Activated CD4-positive, alpha-beta memory T cell treated with anti-CD3 and anti-CD28 coated beads, Interleukin-2, amount 10 ng/mL, durations not matched to agents 7 days and 5 days (primary cell): ENCODE data around the gene CLCN2. TPM values are rescaled to one million over a fixed set of nuclear protein-coding genes. Genes with fewer than 3 reads are reported as not detected.

ENCODE experiments used
- CTCF ChIA-PET: fragments of 350-600 bp; sonication (Branson Sonifier 250); formaldehyde crosslinking; loops from one replicate; lab custom pipeline; 2021; ENCODE audit warnings: antibody characterized with exemption, inconsistent platforms; lab: Charles Lee
- POLR2A ChIA-PET: fragments of 350-600 bp; sonication (Branson Sonifier 250); formaldehyde crosslinking; loops from one replicate; lab custom pipeline; 2021; ENCODE audit warnings: antibody characterized with exemption; lab: Charles Lee
- DNase-seq: peaks from one replicate; pipeline ENCODE4 v3.0.0-alpha.2; 2020
- H3K27ac Mint-ChIP-seq: one replicate; pipeline ENCODE4 v1.8.0; 2021; ENCODE audit warnings: mild to moderate bottlenecking, mixed read lengths
- H3K27me3 Mint-ChIP-seq: one replicate; pipeline ENCODE4 v1.8.0; 2021; ENCODE audit warnings: mixed read lengths
- H3K36me3 Mint-ChIP-seq: one replicate; pipeline ENCODE4 v1.8.0; 2021; ENCODE audit warnings: low read depth, mixed read lengths
- H3K4me1 Mint-ChIP-seq: one replicate; pipeline ENCODE4 v1.8.0; 2021; ENCODE audit warnings: mixed read lengths
- H3K4me3 Mint-ChIP-seq: one replicate; pipeline ENCODE4 v1.8.0; 2021; ENCODE audit warnings: mild to moderate bottlenecking, mixed read lengths
- H3K9me3 Mint-ChIP-seq: one replicate; pipeline ENCODE4 v1.8.0; 2021; ENCODE audit warnings: mixed read lengths
- total RNA-seq, 2 experiments: library from RNA; stranded (reverse); gene quantifications; one replicate each; pipeline ENCODE4 v1.2.3, GENCODE V29; 2021

The CLCN2 gene
- total RNA-seq, 2 experiments from 2014 or later = 3.6 to 4.9 TPM

GRCh38 chr3:184377882-184378445 lies 16.6 kb upstream of the CLCN2 start, which contains the start of gene THPO:
Gene THPO, minus strand, starts transcription at chr3:184378207. Its CDS starts 1,948 bp downstream, at chr3:184376259.
- H3K9me3 Mint-ChIP-seq = no peaks in the 10 kb centered on the region
- H3K4me1 Mint-ChIP-seq = peaks cover 5% of the 10 kb centered on the region
- no peak for DNase-seq
- no peak within 1 kb of the TSS for H3K27ac Mint-ChIP-seq
- H3K36me3 Mint-ChIP-seq = no peaks in the 10 kb centered on the region
- ChIA-PET CTCF (no interaction called here), POLR2A (no interaction called here)
- H3K4me3 Mint-ChIP-seq = peak within 1 kb of the TSS; percentile 11
- peaks cover 68% of the 10 kb centered on the region for H3K27me3 Mint-ChIP-seq

DNA sequence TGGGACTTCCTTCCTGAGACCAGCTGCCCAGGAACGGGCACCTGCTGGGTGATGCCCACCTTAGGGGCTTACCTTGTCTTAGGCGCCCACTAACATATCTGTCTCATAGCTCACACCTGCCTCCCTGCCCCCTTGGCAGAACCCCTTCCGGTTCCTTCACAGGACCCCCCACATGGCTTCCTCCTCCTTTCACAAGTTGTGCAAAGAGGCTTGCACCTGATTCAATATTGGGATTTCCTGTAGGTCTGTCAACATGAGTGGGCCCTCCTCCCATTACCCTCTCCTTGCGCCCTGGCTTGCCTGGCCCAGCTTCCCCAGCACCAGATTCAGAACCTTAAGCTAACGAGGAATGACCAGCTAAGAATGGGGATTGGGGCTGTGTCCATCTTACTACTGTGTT lies 16.0 kb upstream of the CLCN2 start:
- H3K4me1 Mint-ChIP-seq = peaks cover 5% of the 10 kb centered on the region
- no peaks in the 10 kb centered on the region for H3K9me3 Mint-ChIP-seq
- H3K4me3 Mint-ChIP-seq = no peak overlapping the region
- ChIA-PET POLR2A (no interaction called here), CTCF (no interaction called here)
- H3K36me3 Mint-ChIP-seq = no peaks in the 10 kb centered on the region
- no peak overlapping the region for H3K27ac Mint-ChIP-seq
- peaks cover 62% of the 10 kb centered on the region for H3K27me3 Mint-ChIP-seq
- no peak for DNase-seq

DNA sequence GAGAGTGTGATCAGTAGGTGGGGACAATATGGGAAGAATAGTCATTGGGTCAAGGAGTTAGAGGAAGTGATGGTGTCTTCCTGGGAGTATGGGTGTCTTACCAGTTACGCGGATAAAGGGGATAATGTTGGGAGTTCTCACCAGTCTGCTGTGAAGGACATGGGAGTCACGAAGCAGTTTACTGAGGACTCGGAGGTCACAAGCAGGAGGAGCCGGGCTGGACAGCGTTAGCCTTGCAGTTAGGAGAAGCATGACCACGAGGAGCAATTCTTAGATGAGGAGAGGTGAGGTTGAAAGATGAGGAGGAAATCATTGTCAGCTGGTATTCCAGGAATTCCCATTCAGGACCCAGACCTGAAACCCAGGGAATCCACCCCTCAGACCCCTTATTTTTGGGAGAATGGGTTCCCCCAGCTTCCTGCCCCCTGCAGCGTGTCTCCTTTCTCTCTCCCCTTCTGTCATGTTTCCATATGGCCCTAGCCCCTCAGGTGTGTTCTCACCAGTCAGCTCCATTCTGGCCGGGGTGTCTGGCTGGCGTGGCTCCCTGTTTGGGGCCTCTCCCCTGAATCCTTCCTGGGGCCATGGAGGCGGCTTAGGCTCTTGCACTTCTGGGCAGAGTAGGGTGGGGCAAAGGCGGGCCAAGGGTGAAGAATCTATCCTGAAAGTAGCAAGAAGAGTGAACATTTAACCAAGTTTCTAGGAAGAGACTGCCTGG lies 14.5 kb upstream of the CLCN2 start:
- POLR2A ChIA-PET = no interaction called here
- no peak for DNase-seq
- peaks cover 47% of the 10 kb centered on the region for H3K27me3 Mint-ChIP-seq
- peaks cover 2% of the 10 kb centered on the region for H3K36me3 Mint-ChIP-seq
- no peak overlapping the region for H3K4me3 Mint-ChIP-seq
- CTCF ChIA-PET = interaction anchor here (0.9 to 1.2 kb wide), 3 partner anchors 138 to 168 kb away, joined by 3 to 9 read pairs (median 4); no protein-coding TSS in a partner anchor
- no peaks in the 10 kb centered on the region for H3K9me3 Mint-ChIP-seq
- H3K27ac Mint-ChIP-seq = no peak overlapping the region
- H3K4me1 Mint-ChIP-seq = peaks cover 8% of the 10 kb centered on the region

DNA sequence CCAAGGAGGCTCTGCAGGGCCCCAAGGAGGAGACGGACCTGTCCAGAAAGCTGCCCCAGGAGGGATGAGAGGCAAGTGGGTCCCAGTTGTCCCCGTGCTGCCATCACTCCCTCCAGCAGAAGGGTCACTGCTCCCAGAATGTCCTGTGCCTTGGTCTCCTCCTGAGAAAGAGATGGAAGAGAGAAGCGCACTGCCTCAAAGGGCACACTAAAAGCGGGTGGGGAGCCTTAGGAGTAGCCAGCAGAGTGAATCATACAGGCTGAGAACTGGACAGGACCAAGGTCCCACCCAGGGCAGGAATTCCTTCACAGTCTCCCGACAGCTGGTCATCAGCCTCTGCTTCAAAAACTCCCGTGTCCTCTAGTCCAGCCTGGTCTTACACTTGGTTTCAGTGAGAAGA lies 12.0 kb upstream of the CLCN2 start:
- H3K9me3 Mint-ChIP-seq = no peaks in the 10 kb centered on the region
- POLR2A ChIA-PET = no interaction called here
- peaks cover 33% of the 10 kb centered on the region for H3K27me3 Mint-ChIP-seq
- H3K36me3 Mint-ChIP-seq = peaks cover 18% of the 10 kb centered on the region
- no peak overlapping the region for H3K27ac Mint-ChIP-seq
- CTCF ChIA-PET = interaction anchor here (2.6 to 3.7 kb wide), 5 partner anchors 8 to 169 kb away, joined by 17 to 123 read pairs (median 18); no protein-coding TSS in a partner anchor
- H3K4me3 Mint-ChIP-seq = no peak overlapping the region
- no peak for DNase-seq
- peaks cover 4% of the 10 kb centered on the region for H3K4me1 Mint-ChIP-seq

DNA sequence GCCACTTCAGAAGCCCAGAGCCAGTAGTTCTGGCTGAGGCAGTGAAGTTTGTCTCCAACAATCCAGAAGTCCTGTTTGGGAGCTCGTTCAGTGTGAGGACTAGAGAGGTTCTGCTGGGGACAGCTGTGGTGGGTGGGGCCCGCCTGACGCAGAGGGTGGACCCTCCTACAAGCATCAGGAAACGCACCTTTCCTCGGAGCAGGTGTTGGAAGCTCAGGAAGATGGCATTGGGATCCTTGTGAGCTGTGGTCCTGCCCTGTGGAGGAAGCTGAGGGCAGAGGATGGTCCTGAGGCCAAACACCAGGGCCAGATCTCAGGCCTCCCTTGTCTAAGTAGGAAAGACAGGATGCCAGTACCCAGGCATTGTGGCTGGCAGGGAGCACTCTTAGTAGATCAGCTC lies 11.5 kb upstream of the CLCN2 start:
- POLR2A ChIA-PET = interaction anchor here (2.6 kb wide), 1 partner anchor 11 kb away, joined by 9 read pairs; the partner anchor contains the start of genes CLCN2 and POLR2H
- Mint-ChIP-seq H3K27ac (no peak overlapping the region), H3K27me3 (peaks cover 28% of the 10 kb centered on the region), H3K4me3 (no peak overlapping the region), H3K4me1 (peaks cover 4% of the 10 kb centered on the region), H3K36me3 (peaks cover 22% of the 10 kb centered on the region), H3K9me3 (no peaks in the 10 kb centered on the region)
- DNase-seq = no peak
- CTCF ChIA-PET = interaction anchor here (2.6 to 3.7 kb wide), 5 partner anchors 8 to 169 kb away, joined by 17 to 123 read pairs (median 18); no protein-coding TSS in a partner anchor

- ChIA-PET CTCF (interaction anchor here (0.7 to 3.7 kb wide), 22 partner anchors 9 to 192 kb away, joined by 3 to 123 read pairs (median 7); partner anchors contain the start of genes CLCN2 and POLR2H), POLR2A (interaction anchor here (2.6 kb wide), 1 partner anchor 11 kb away, joined by 9 read pairs; the partner anchor contains the start of genes CLCN2 and POLR2H)
- H3K4me3 Mint-ChIP-seq = no peak overlapping the region
- H3K27me3 Mint-ChIP-seq = peaks cover 23% of the 10 kb centered on the region
- no peak overlapping the region for H3K27ac Mint-ChIP-seq
- DNase-seq = no peak
- peaks cover 25% of the 10 kb centered on the region for H3K36me3 Mint-ChIP-seq
- peaks cover 4% of the 10 kb centered on the region for H3K4me1 Mint-ChIP-seq
- no peaks in the 10 kb centered on the region for H3K9me3 Mint-ChIP-seq
Observed at GRCh38 chr3:184372296-184372821, 11.0 kb upstream of the CLCN2 start.

- ChIA-PET CTCF (interaction anchor here (0.7 to 3.7 kb wide), 36 partner anchors 8 to 476 kb away, joined by 3 to 123 read pairs (median 4); partner anchors contain the start of genes CLCN2, FAM131A and POLR2H), POLR2A (interaction anchor here (0.6 to 2.6 kb wide), 3 partner anchors 10 to 143 kb away, joined by 3 to 9 read pairs (median 3); partner anchors contain the start of genes CLCN2 and POLR2H)
- H3K9me3 Mint-ChIP-seq = no peaks in the 10 kb centered on the region
- peaks cover 32% of the 10 kb centered on the region for H3K36me3 Mint-ChIP-seq
- no peak overlapping the region for H3K4me3 Mint-ChIP-seq
- H3K27me3 Mint-ChIP-seq = peaks cover 18% of the 10 kb centered on the region
- DNase-seq = peak; percentile 73
- no peak overlapping the region for H3K27ac Mint-ChIP-seq
- H3K4me1 Mint-ChIP-seq = peaks cover 6% of the 10 kb centered on the region
Observed at GRCh38 chr3:184371570-184372018, 10.2 kb upstream of the CLCN2 start.

DNA sequence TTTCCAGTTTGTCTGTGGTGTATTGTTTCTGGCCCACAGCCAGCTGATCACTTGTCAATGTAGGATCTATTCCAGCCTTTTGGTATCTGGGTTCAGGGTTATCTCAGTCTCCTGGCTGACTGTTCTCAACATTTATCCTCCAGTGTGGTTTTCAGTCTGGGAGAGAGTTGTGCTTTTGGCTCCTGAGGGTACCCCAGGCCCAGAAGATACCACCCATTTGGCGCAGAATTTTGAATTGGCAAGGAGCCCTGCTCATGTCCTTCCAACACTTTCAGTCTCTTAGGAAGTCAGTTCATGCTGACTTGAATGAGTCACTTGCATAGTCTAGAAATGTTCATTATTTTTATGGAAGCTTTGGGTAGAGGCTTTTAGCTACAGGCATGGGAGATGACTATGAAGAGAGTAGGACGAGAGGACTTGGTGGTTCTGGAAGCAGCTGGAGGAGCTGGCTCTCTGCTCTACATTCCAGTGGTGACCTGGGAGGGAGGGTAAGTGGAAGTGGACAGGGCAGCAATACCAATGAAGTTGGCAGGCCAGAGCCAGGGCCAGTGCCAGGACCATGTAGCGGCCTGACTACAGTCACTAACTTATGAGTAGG lies 7.3 kb upstream of the CLCN2 start:
- ChIA-PET CTCF (interaction anchor here (2.5 to 3.5 kb wide), 2 partner anchors 14 to 173 kb away, joined by 8 to 13 read pairs; no protein-coding TSS in a partner anchor), POLR2A (no interaction called here)
- Mint-ChIP-seq H3K9me3 (no peaks in the 10 kb centered on the region), H3K27ac (no peak overlapping the region), H3K36me3 (peaks cover 48% of the 10 kb centered on the region), H3K27me3 (no peaks in the 10 kb centered on the region), H3K4me1 (peaks cover 25% of the 10 kb centered on the region), H3K4me3 (no peak overlapping the region)
- DNase-seq = no peak

- H3K27me3 Mint-ChIP-seq = no peaks in the 10 kb centered on the region
- CTCF ChIA-PET = interaction anchor here (2.5 to 3.5 kb wide), 2 partner anchors 14 to 174 kb away, joined by 8 to 13 read pairs; no protein-coding TSS in a partner anchor
Observed at GRCh38 chr3:184368116-184368515, 6.7 kb upstream of the CLCN2 start.

GRCh38 chr3:184366619-184367289 lies 5.3 kb upstream of the CLCN2 start:
- Mint-ChIP-seq H3K4me1 (peaks cover 27% of the 10 kb centered on the region), H3K36me3 (peaks cover 52% of the 10 kb centered on the region), H3K9me3 (no peaks in the 10 kb centered on the region), H3K27ac (no peak overlapping the region), H3K4me3 (no peak overlapping the region), H3K27me3 (no peaks in the 10 kb centered on the region)
- CTCF ChIA-PET = interaction anchor here (2.5 kb wide), 1 partner anchor 12 kb away, joined by 8 read pairs; no protein-coding TSS in a partner anchor
- no peak for DNase-seq
- POLR2A ChIA-PET = no interaction called here

More at GRCh38 chr3:184368116-184368515, 6.7 kb upstream of the CLCN2 start:
- no peak overlapping the region for H3K4me3 Mint-ChIP-seq
- no peaks in the 10 kb centered on the region for H3K9me3 Mint-ChIP-seq
- peaks cover 51% of the 10 kb centered on the region for H3K36me3 Mint-ChIP-seq
- no peak overlapping the region for H3K27ac Mint-ChIP-seq
- H3K4me1 Mint-ChIP-seq = peaks cover 27% of the 10 kb centered on the region
- POLR2A ChIA-PET = no interaction called here
- DNase-seq = no peak

- ChIA-PET CTCF (interaction anchor here (0.6 to 1.5 kb wide), 7 partner anchors 9 to 468 kb away, joined by 3 to 7 read pairs (median 3); no protein-coding TSS in a partner anchor), POLR2A (interaction anchor here (0.6 to 3.0 kb wide), 11 partner anchors 9 to 573 kb away, joined by 3 to 13 read pairs (median 4); partner anchors contain the start of genes EIF2B5 and FAM131A)
- H3K4me1 Mint-ChIP-seq = peaks cover 32% of the 10 kb centered on the region
- peak overlapping the region; percentile 98 for H3K4me3 Mint-ChIP-seq
- peaks cover 2% of the 10 kb centered on the region for H3K27me3 Mint-ChIP-seq
- peak; percentile 98 for DNase-seq
- peak overlapping the region; percentile 94 for H3K27ac Mint-ChIP-seq
- H3K9me3 Mint-ChIP-seq = no peaks in the 10 kb centered on the region
- H3K36me3 Mint-ChIP-seq = peaks cover 30% of the 10 kb centered on the region
Observed at GRCh38 chr3:184362668-184363546, 1.5 kb upstream of the CLCN2 start.
